Panc1 (cell line): ENCODE measurements around the gene LAMC3. TPM values are rescaled to one million over a fixed set of nuclear protein-coding genes. Genes with fewer than 3 reads are reported as not detected.
A peak's percentile ranks its signal among the peaks of the same experiment; 100 is the strongest.

ENCODE experiments used
- ATAC-seq: fragments of 200-7000 bp; cut with Tn5 transposase; 2 replicates; pipeline ENCODE4 v1.9.1; 2020; ENCODE audit warnings: mild to moderate bottlenecking, moderate library complexity
- BruUV-seq: library from RNA; stranded (reverse); fragments of 400-500 nt; replicated peaks from 2 replicates; lab custom pipeline; 2021; lab: Mats Ljungman, UMichigan
- CTCF ChIA-PET: fragments of 300-600 bp; sonication (Branson Sonifier 250); formaldehyde crosslinking; loops from one replicate; lab custom pipeline; 2022; ENCODE audit warnings: antibody characterized with exemption; lab: Charles Lee
- POLR2A ChIA-PET: fragments of 300-600 bp; sonication (Branson Sonifier 250); formaldehyde crosslinking; loops from one replicate; lab custom pipeline; 2022; ENCODE audit warnings: antibody characterized with exemption; lab: Charles Lee
- DNase-seq: peaks from one replicate; pipeline ENCODE4 v3.0.0-alpha.2; 2010; ENCODE audit warnings: low read depth, low spot score
- H3K27ac ChIP-seq: 2 replicates; pipeline ENCODE4 v1.5.1; 2011; ENCODE audit warnings: mild to moderate bottlenecking, low read length, inconsistent platforms
- H3K27me3 ChIP-seq: fragments of 200-500 bp; sonication (Bioruptor generic); 2 replicates; pipeline ENCODE4 v1.6.0; 2014; ENCODE audit warnings: low read length, inconsistent platforms; ENCODE audit not compliant: control insufficient read depth, insufficient read depth
- H3K36me3 ChIP-seq: fragments of 200-500 bp; sonication (Bioruptor generic); 2 replicates; pipeline ENCODE4 v1.5.1; 2014; ENCODE audit warnings: inconsistent platforms, mild to moderate bottlenecking, low read length, moderate library complexity; ENCODE audit not compliant: control insufficient read depth, insufficient read depth
- H3K4me1 ChIP-seq: 2 replicates; pipeline ENCODE4 v1.5.1; 2011; ENCODE audit warnings: inconsistent platforms, mild to moderate bottlenecking, low read length, moderate library complexity; ENCODE audit not compliant: control insufficient read depth, insufficient read depth
- H3K4me3 ChIP-seq, 2 experiments: 2 replicates each; pipeline ENCODE4 v1.5.1; 2011 to 2012; ENCODE audit warnings: low read depth in 2 of 2, low read length in 2 of 2, mild to moderate bottlenecking in 2 of 2, inconsistent platforms in 1 of 2, moderate library complexity in 1 of 2
- H3K9me3 ChIP-seq: fragments of 200-500 bp; sonication (Bioruptor generic); 2 replicates; pipeline ENCODE4 v1.5.1; 2014; ENCODE audit warnings: low read depth, mild to moderate bottlenecking, inconsistent platforms, low read length, moderate library complexity; ENCODE audit not compliant: control insufficient read depth, insufficient read depth
- CTCF ChIP-seq: fragments of 450-650 bp; IDR thresholded peaks from 2 replicates; pipeline ENCODE4 v1.5.1; 2017; ENCODE audit warnings: mild to moderate bottlenecking
- POLR2AphosphoS5 ChIP-seq: IDR thresholded peaks from 2 replicates; pipeline ENCODE4 v1.6.1; 2012; ENCODE audit warnings: mild to moderate bottlenecking, low read depth, low read length, moderate library complexity
- REST ChIP-seq, 2 experiments: IDR thresholded peaks; 2 replicates each; pipeline ENCODE4 v1.6.1; 2011 to 2012; ENCODE audit warnings: low read depth in 2 of 2, control low read depth in 1 of 2, low read length in 1 of 2, mild to moderate bottlenecking in 1 of 2, moderate library complexity in 1 of 2; ENCODE audit not compliant: insufficient read depth in 1 of 2
- SIN3A ChIP-seq: IDR thresholded peaks from 2 replicates; pipeline ENCODE4 v1.6.1; 2012; ENCODE audit warnings: low read depth, mild to moderate bottlenecking, low read length, moderate library complexity, borderline replicate concordance; ENCODE audit not compliant: insufficient read depth
- TCF7L2 ChIP-seq: IDR thresholded peaks from 2 replicates; pipeline ENCODE4 v1.6.1; 2011; ENCODE audit warnings: mild to moderate bottlenecking, low read depth, low read length, inconsistent platforms
- in situ Hi-C: cut with HindIII; loops from 2 replicates; pipeline ENCODE4 v1.10.0; 2016; ENCODE audit warnings: low sequenced_read_pairs, low pct_unique_long_range_greater_than_20kb
- intact Hi-C: fragments of 100-400 bp; cut with micrococcal nuclease; formaldehyde crosslinking; loops from one replicate; pipeline ENCODE4 v1.10.0; 2022; ENCODE audit not compliant: unreplicated experiment
- total RNA-seq: library from RNA; stranded (reverse); gene quantifications from one replicate; pipeline ENCODE4 v1.2.1, GENCODE V29; 2021; ENCODE audit not compliant: unreplicated experiment

The LAMC3 gene
- total RNA-seq, 1 experiment from 2014 or later = 16.4 TPM

GRCh38 chr9:131017067-131017466 lies 8.1 kb downstream of the LAMC3 start:
- Histone ChIP-seq H3K4me1 (no peaks in the 10 kb centered on the region), H3K27ac (no peak overlapping the region), H3K9me3 (no peaks in the 10 kb centered on the region), H3K27me3 (no peaks in the 10 kb centered on the region), H3K4me3 (no peak overlapping the region), H3K36me3 (no peaks in the 10 kb centered on the region)
- intact Hi-C loops (no loop called here), in situ Hi-C loops (no loop called here)
- no TSS peak for BruUV-seq
- TF ChIP-seq CTCF (no peak), TCF7L2 (no peak), POLR2AphosphoS5 (no peak), REST (IDR thresholded peaks at IDR 0.05; ENCODE audit: insufficient read depth in 1 of 2, low read depth in 2 of 2, low read length in 1 of 2) (no peak), SIN3A (no peak)
- ATAC-seq (no peak), DNase-seq (no peak)
- ChIA-PET POLR2A (no interaction called here), CTCF (no interaction called here)

GRCh38 chr9:131018621-131019020 lies 9.6 kb downstream of the LAMC3 start:
- Histone ChIP-seq H3K27me3 (no peaks in the 10 kb centered on the region), H3K36me3 (no peaks in the 10 kb centered on the region), H3K9me3 (no peaks in the 10 kb centered on the region), H3K4me3 (no peak overlapping the region), H3K27ac (no peak overlapping the region), H3K4me1 (no peaks in the 10 kb centered on the region)
- in situ Hi-C loops = no loop called here
- ChIA-PET CTCF (interaction anchor here (0.6 to 1.1 kb wide), 3 partner anchors 20 to 36 kb away, joined by 3 to 4 read pairs (median 4); no protein-coding TSS in a partner anchor), POLR2A (no interaction called here)
- DNase-seq (no peak), ATAC-seq (peak; percentile 82)
- BruUV-seq = no TSS peak
- TF ChIP-seq CTCF (no peak), REST (IDR thresholded peaks at IDR 0.05; ENCODE audit: insufficient read depth in 1 of 2, low read depth in 2 of 2, low read length in 1 of 2) (no peak)
- intact Hi-C loops = no loop called here
